Islet precursor cell (in vitro differentiated cells): Measurements from ENCODE around the gene COG7.

Source experiments
- DNase-seq: peaks from one replicate; pipeline ENCODE4 v3.0.0-alpha.2; 2018

COG7 gene

DNA sequence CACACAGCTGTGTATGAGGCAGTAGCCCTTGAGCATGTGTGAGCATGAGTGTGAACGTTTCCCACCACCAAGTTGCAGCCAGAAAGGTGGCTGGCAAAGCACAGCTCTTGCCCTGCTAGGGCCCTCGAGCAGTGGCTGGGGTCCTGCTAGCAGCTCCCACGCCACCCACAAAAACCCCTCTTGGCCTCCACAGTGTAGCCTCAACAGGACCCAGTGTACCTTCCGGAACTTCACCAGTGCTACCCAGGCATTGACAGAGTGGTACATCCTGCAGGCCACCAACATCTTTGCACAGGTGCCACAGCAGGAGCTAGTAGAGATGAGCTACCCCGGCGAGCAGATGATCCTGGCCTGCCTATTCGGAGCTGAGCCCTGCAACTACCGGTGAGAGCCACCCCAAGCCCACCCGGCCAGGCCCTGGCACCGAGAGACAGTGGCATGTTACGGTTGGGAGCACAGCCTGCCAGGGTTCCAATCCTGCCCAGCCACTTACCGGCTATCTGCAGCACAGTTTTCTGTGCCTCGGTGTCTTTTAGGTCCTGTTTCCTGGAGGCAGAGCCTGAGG, 97.8 kb downstream of the COG7 start:
- DNase-seq: no peak

DNA sequence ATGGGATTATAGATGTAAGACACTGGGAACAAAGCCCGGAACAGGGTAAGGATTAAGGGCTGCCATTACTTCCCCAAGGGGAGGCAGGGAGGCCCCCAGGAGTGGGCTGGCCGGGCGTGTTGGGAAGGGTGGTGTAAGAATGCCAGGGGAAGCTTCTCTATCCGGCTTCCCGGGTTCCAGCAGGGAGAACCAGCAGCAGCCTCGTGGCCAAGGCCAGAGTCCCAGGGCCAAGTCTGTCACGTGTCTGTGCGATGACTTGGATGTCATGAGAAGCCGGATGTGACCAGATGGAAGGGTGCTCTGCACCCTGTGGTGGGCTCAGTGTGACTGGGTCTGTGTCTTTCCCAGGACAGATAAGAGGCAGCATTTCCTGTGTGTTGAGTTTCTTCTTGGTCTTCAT, 98.7 kb downstream of the COG7 start:
- DNase-seq: no peak

DNA sequence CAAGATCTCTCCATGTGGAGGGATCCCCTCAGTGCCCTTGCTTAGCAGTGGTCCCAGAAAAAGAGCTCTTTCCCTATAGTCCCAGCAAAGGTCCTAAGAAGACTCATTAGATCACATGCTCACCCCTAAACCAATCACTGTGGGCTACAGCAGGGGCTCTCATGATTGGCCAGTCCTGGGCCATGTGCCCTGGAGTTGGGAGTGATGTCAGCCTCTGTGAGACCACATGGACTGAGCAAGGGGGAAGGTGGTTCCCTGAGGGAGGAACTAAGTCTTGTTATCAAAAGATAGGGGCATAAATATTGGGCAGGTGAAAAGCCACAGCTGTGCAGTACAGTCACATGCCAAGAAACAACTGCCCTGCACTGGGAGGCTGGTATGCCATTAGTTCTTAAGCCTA, 99.5 kb downstream of the COG7 start:
- DNase-seq: no peak

DNA sequence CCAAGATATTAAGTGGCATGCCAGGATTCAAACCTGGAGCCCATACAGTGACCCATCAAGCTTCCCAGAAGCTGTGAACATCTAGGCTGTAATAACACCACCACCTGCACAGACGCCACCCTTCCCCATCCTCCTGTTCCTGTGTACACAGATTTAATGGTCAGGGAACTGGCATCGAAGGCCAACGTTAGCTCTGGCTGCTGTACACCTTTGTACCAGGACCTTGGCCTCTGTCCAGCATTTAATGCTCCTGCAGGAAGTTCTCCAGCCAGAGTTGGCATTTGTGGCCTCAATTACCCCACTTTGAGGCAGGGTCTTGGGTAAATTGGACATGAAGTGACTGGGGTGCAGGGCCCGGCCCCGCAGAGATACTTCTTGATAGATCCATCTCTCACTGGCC, 101.6 kb downstream of the COG7 start:
- no peak for DNase-seq

DNA sequence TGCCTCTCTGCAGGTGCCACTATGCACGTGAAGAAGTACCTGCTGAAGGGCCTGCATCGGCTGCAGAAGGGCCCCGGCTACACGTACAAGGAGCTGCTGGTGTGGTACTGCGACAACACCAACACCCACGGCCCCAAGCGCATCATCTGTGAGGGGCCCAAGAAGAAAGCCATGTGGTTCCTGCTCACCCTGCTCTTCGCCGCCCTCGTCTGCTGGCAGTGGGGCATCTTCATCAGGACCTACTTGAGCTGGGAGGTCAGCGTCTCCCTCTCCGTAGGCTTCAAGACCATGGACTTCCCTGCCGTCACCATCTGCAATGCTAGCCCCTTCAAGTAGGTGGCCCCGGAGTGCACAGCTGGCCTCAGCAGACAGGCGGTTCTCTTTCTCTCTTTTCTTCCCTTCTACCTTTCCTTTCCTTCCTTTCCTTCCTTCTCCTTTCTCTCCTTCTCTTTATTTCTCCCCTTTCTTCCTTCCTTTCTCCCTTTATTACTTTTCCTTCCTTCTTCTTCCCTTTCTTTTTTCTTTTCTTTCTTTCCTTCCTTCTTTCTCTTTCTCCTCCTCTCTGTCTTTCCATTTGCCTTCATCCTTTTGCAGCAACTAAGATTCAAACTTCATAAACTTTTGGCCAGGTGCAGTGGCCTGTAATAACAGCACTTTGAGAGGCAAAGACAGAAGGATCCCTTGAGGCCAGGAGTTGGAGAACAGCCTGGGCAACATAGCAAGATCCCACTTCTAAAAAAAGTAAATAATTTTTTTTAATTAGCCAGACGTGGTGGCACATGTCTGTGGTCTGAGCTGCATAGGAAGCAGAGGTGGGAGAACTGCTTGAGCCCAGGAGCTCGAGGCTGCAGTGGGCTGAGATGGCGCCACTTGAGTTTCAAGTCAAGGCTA, 104.2 kb downstream of the COG7 start:
- DNase-seq: no peak

DNA sequence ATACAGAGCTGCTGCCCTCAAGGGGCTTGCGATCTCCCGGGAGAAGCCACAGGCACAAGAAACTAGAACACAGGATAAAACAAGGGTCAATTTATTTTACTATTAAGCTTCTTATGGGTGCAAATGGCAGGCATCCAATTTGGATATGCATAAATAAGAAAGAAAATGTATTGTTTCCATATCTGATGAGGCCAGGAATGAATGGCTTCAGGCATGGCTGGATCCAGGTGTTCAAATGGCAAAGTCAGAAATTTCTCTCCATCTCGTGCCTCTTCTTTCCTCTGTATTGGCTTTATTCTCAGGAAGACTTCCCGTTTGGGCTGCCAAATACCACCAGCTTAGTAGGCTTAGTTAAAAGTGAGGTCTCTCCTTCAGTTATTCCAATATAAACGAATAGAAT, 107.8 kb downstream of the COG7 start:
- no peak for DNase-seq

DNA sequence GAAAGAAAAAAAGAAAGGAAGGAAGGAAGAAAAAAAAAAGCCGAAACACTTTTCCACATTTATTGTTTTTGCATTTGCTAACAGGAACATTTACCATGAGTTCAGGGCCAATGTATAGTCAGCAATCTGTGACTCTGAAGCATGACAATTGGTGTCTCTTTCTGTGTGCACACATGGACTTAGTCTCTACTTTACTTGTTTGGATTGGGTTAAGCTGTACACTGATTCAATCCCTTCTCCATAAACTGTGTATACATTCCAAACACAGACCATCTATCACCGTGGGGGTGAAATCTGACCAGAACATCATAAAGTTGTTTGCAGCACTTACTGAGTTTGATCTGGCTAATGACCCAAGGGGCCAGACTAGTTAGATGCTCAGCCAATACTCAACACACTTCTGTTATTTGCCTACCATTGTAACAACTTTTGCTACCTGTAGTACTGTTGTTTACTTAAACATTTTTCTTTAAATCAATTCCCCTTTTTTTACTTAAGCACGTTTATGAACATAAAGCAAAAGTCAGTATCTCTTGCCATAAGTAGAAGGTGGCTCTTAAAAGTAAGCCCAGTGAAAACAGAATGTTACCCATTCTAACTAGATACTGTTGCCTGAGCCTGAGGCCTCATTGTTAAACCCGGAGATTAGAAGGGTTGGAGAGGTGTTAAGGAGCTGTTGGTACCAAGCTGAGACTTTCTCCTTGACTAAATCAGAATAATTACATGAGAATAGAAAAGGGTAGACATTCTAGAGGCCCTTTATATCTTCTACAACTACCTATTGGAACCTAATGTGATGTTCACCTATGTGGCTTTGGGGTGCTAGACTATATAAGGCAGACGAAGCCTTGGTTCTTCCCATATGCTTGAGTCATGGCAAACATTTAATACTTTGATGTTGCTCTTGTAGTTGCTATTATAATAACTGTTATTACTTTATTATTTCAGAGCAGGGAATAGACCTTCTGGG, 109.1 kb downstream of the COG7 start:
- DNase-seq: no peak

DNA sequence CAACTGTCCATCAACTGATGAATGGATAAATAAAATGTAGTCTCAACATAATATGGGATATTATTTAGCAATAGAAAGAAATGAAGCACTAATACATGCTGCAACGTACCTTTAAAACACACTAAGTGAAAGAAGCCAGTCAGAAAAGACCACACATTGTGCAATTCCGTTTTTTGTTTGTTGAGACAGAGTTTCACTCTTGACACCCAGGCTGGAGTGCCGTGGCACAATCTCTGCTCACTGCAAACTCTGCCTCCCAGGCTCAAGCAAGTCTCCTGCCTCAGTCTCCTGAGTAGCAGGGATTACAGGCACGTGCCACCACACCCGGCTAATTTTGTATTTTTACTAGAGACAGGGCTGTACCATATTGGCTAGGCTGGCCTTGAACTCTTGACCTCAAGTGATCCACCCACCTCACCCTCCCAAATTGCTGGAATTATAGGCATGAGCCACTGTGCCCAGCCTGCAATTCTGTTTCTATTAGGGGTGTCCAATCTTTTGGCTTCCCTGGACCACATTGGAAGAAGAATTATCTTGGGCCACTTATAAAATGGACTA, 110.8 kb downstream of the COG7 start:
- no peak for DNase-seq

DNA sequence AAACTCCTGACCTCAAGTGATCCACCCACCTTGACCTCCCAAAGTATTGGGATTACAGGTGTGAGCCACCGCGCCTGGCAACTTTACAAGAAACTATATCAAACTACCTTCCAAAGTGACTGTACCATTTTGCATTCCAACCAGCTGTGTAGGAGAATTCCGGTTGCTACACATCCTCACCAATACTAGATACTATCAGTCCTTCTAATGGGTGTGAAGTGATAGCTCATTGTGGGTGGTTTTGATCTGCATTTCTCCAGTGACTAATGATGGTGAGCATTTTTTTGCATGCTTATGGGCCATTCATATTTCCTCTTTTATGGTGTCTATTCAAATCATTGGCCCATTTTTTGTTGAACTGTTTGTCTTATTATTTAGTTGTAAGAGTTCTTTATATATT, 113.2 kb downstream of the COG7 start:
- DNase-seq: no peak
